T1000 (cell line): ENCODE measurements around the gene PDLIM4.

Experiments used
- DNase-seq: peaks from one replicate; lab custom pipeline; 2025; ENCODE audit warnings: mixed read lengths; lab: John Stamatoyannopoulos, UW

Gene PDLIM4

GRCh38 chr5:132283423-132284043, 26.0 kb downstream of the PDLIM4 start:
- peak; percentile 11 for DNase-seq

GRCh38 chr5:132289097-132289496, 31.6 kb downstream of the PDLIM4 start:
- DNase-seq = no peak

GRCh38 chr5:132291026-132291425, 33.5 kb downstream of the PDLIM4 start:
- no peak for DNase-seq

DNA sequence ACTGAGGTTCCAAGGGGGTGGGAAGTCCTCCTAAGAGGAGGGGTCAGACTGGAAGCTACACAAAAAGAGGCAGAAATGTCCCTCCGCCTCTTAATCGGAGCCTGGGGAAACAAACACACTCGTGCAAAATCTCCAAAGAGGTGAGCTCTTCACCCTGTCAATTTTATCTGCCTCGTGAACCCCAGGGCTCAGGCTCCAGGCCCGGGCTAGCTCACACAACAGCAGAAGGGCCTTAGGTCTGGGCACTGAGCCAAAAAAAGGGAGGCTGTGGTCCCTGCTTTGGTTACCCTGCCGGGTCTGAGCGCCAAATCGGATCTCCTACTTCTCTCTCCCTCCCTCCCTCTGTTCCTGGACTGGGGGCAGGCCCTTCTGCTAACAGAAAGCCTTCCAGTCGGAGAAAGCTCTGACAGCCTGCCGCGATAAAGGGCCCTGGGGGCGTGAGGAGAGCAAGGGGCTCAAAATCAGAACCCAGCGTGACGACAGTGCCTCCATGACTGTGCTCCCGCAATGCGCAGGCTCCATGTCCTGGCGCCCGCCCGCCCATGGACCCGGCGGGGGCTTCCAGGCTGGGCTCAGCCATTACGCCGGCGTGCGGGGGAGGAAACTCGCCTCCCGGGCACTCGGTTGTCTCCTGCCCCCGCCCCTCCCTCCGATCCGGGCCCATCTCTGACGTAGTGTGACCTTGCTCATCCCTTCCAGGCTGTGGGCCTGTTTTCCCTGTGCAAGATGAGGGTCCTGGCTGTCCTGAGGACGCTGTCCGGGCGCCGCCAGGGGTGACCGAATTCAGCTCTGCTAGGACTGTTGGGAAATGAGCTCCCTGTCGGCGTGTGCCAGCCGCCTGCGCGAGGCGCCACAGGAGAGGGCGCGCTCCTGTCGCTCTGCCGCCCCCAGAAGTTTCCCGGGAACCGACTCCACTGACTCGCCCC, 35.8 kb downstream of the PDLIM4 start:
- peak; percentile 83 for DNase-seq

GRCh38 chr5:132293992-132294727, 36.7 kb downstream of the PDLIM4 start, which contains the start of gene SLC22A4:
TSS of gene SLC22A4 (plus strand) at chr5:132294394. CDS start at chr5:132294617, 223 bp downstream.
- peak; percentile 87 for DNase-seq

DNA sequence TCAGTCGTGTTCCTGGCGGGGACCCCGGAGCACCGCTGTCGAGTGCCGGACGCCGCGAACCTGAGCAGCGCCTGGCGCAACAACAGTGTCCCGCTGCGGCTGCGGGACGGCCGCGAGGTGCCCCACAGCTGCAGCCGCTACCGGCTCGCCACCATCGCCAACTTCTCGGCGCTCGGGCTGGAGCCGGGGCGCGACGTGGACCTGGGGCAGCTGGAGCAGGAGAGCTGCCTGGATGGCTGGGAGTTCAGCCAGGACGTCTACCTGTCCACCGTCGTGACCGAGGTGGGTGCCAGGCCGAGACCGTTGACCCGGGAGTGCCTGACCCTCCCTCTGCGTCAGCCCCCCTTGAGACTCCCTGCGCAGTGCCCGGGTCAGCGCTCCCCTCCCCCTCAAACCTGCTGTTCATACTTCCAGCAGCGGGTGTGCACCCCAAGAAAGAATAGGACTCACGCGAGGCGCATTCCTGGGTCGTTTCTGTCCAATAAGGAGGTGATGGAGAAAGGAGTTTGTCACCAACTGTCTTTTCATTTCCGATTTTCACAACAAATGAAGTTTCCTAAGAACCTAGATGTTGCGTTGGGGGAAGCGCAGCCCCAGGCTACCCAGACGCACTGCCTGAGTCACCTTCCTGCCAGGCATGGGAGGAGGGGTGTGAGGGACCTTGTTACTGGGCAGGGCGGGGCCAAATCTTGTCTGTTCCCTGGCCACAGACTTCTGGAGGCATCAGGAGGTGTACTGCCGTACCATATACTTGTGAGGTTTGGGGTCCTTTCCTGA, 37.4 kb downstream of the PDLIM4 start:
- peak; percentile 80 for DNase-seq

GRCh38 chr5:132295505-132296411, 38.3 kb downstream of the PDLIM4 start:
- DNase-seq = no peak

DNA sequence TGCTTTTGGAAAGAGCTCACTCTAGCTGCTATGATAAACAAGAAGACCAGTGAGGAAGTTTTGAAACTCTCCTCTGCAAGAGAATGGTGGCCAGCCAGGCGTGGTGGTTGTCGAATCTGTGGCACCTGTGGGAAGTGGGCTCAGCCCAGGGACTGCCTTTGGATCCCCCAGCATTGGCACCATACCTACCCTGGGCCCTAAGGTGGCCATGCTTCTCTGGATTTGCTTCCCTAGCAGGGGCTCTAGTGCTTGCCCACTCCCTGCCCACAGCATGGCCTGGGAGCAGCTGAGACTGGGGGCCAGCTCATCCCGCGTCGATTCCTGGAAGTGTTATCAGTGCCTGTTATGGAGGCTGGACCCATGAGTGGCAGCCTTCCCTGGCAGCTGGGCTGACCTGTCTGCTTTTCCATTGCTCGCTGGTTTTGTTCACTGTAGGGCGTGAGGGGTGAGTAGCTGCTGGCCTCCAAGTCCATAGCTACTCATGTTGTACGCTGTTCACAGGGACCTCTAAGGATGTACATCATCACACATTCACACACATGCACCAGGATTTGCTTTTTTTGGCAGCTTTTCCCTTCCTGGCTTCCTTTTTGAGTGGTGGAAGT, 39.0 kb downstream of the PDLIM4 start:
- DNase-seq = no peak

DNA sequence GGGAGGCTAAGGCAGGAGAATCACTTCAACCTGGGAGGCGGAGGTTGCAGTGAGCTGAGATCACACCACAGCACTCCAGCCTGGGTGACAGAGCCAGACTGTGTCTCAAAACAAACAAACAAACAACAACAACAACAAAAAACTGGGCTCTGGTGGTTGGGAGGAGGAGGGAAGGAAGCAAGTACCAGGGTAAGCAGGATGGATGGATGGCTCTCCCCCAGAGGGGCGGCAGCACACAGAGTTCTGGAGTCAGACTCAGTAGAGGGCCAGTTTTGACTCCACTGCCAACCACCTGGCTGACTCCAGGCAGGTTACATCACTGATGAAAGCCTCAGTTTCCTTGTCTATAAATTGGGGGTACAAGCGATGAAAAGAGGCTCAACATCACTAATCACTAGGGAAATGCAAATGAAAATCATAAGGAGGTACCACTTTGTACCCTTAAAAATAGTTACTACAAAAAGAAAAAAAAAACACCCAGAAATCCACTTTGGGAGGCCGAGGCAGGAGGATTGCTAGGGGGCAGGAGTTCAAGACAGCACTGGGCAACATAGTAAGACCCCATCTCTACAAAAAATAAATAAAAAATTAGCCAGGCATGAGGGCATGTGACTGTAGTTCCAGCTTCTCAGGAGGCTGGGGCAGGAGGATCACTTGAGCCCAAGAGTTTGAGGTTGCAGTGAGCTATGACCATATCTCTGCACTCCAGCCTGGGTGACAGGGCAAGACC, 39.9 kb downstream of the PDLIM4 start:
- no peak for DNase-seq

DNA sequence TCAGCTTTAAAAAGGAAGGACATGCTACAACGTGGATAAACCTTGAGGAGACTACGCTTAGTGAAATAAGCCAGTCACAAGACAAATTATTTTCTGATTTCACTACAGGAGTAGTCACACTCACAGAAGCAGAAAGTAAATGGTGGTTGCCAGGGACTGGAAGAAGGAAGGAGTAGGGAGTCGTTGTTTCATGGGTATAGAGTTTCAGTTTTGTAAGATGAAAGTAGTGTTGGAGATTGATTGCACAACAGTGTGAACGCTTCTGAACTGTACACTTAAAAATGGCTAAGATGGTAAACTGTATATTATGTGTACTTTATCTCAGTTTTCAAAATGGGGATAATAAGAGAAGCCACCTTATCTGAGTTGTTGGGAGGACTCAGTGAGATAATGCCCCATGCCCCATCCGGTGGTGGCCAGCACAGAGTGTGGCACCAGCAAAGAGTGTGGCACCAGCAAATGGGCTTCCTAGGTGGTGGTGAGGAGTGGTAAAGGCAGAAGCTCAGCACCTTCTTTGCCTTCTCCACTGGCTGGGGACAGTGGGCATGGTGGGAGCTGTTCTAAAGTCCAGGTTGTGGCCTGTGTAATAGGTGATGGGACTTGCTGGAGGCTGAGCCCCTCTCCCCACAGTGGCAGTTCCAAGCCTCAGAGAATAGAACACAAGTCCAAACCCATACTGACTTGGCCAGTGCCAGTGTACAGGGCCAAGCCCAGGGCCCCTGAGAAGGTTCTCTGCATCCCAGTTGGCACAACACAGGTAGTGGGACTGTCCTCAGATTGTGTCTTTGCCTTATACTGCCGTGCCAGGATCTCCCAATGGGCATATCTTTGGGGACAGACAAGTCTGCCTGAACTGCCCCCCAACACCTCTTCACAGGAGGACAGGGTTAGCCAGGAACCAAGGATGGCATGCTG, 41.1 kb downstream of the PDLIM4 start:
- no peak for DNase-seq

GRCh38 chr5:132299917-132300316, 42.4 kb downstream of the PDLIM4 start:
- no peak for DNase-seq

- DNase-seq = no peak
Measured at GRCh38 chr5:132300577-132301343, 43.3 kb downstream of the PDLIM4 start.

DNA sequence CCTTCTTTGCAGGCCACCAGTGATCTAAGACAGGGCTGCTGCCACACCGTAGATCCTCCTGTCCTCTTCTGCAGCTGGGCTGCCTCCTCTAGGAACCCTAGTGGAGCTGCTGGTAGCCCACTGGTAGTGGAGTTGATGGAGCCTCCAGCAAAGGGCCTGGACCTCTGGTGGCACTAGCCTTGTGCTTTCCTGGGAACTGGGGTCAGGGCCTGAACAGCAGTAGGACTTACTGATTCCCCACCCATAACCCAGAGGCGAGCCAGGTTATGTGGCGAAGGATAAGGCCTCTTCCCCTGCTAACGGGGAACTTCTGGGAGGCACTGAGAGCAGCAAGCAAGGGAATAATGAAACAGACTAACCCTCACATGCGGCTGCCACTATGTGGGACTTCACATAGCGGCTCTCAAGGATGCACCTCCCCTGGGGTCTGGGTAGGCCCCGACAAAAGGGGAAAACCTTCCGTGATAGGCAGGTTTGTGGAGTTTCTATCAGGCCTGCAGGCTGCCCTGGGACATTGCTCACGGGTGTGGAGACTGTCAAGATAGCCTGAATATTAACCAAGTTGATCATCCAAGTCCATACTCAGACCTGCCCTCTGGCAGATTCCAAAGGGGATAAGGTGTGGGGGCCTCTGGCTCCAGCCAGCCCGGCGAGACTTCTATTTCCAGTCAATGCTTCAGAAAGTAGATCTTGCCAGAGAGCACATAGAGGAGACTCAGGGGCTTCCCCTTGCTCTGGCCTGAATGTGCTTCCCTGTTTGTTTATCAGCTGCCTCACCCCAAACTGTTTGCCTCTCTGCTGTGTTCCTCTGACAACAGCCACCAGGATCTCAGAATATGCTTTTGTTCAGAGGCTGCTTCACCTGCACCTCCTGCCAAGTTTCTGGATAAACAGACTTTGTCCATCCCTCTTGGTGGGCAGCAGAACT, 44.1 kb downstream of the PDLIM4 start:
- DNase-seq = no peak

GRCh38 chr5:132302413-132302812, 44.9 kb downstream of the PDLIM4 start:
- DNase-seq = no peak

- no peak for DNase-seq
Measured at GRCh38 chr5:132303589-132303988, 46.1 kb downstream of the PDLIM4 start.

DNA sequence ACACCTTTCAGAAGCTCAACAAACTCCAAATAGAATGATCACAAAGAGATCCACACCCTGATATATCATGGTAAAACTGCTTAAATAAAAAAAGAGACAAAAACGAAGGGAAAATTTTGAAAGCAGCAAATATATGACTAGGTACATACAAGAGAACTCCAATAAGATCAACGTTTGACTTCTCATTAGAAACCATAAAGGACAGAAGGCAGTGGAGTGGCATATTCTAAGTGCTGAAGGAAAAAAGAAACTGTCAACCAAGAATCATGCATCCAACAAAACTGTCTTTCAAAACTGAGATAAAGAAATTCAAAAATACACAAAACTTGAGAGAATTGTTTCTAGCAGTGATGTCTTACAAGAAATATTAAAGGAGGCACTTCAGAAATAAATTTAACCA, 47.9 kb downstream of the PDLIM4 start:
- no peak for DNase-seq

GRCh38 chr5:132308701-132309100, 51.2 kb downstream of the PDLIM4 start:
- DNase-seq = no peak
